ENCODE measurements around the gene SIK2. TPM values are rescaled to one million over a fixed set of nuclear protein-coding genes. Genes with fewer than 3 reads are reported as not detected.
"Not testable (repeated sequence)": the region's sequence is repeated elsewhere in the genome, so short reads cannot be mapped to it uniquely, and the experiment has no call there.

Gene SIK2
- total and polyA plus RNA-seq, 3 experiments from 2014 or later = 0.48 to 10.3 (median 8.8) TPM

GRCh38 chr11:111639226-111639925 lies 37.1 kb downstream of the SIK2 start:
- ChIA-PET POLR2A (no interaction called here), CTCF (no interaction called here)
- Mint-ChIP-seq H3K36me3 (peaks cover 3 to 28% (median 15%) of the 10 kb centered on the region in 3 donors), H3K27ac (no peak overlapping the region), H3K4me1 (peaks cover 16 to 38% (median 24%) of the 10 kb centered on the region in 3 donors), H3K9me3 (no peaks in the 10 kb centered on the region), H3K4me3 (no peak overlapping the region), H3K27me3 (no peaks in the 10 kb centered on the region)
- no peak overlapping the region for H3K27ac ChIP-seq (ENCODE audit: low read depth, low read length)
- peaks cover 4% of the 10 kb centered on the region for H3K4me1 ChIP-seq (ENCODE audit: insufficient read depth, low read length)
- no peak for DNase-seq
- H3K36me3 ChIP-seq (ENCODE audit: insufficient read depth, low read length) = no peaks in the 10 kb centered on the region
- no peaks in the 10 kb centered on the region for H3K9me3 ChIP-seq (ENCODE audit: low read length)
- no peaks in the 10 kb centered on the region for H3K27me3 ChIP-seq (ENCODE audit: insufficient read depth, low read length, poor library complexity, severe bottlenecking)
- H3K4me3 ChIP-seq (ENCODE audit: low read length) = no peak overlapping the region

DNA sequence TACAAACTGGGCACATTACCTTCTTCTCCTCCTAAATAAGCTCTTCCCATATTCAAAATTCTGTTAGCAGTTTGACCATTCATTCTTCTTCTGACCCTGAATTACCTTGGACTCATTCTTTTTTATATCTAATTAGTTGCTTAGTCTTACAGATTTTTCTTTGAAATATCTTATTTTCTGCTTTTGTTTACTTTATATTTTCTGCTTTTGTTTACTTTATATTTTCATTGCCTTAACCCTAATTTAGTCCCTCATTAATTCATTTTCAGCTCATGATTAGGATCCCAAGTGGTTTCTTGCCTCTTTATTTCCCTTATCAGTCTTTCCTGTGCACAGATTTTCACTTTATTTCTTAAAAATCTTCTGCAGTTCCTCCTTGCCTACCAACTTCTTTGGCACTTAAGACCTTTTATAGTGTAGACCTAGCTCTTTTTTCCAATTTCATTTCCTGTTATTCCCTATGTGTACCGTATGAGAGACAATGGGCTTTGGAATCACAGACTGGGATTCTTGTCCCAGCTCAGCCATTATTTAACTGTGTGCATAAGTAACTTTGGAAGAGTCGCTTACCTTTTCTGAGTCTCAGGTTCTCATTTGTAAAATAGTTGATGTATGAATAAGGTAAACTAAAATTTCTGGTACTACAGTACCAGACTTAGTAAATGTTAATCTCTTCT lies 39.2 kb downstream of the SIK2 start:
- Histone ChIP-seq H3K27ac (ENCODE audit: low read depth, low read length) (no peak overlapping the region), H3K36me3 (ENCODE audit: insufficient read depth, low read length) (no peaks in the 10 kb centered on the region), H3K4me3 (ENCODE audit: low read length) (no peak overlapping the region), H3K27me3 (ENCODE audit: insufficient read depth, low read length, poor library complexity, severe bottlenecking) (no peaks in the 10 kb centered on the region), H3K4me1 (ENCODE audit: insufficient read depth, low read length) (no peaks in the 10 kb centered on the region), H3K9me3 (ENCODE audit: low read length) (no peaks in the 10 kb centered on the region)
- ChIA-PET CTCF (no interaction called here), POLR2A (no interaction called here)
- Mint-ChIP-seq H3K4me1 (peaks cover 6 to 21% (median 11%) of the 10 kb centered on the region in 3 donors), H3K27me3 (no peaks in the 10 kb centered on the region), H3K27ac (no peak overlapping the region), H3K9me3 (no peaks in the 10 kb centered on the region), H3K4me3 (no peak overlapping the region), H3K36me3 (peaks cover 3 to 29% (median 14%) of the 10 kb centered on the region in 3 donors)
- no peak for DNase-seq

- CTCF ChIA-PET = no interaction called here
Observed at GRCh38 chr11:111642542-111642941, 40.3 kb downstream of the SIK2 start.

DNA sequence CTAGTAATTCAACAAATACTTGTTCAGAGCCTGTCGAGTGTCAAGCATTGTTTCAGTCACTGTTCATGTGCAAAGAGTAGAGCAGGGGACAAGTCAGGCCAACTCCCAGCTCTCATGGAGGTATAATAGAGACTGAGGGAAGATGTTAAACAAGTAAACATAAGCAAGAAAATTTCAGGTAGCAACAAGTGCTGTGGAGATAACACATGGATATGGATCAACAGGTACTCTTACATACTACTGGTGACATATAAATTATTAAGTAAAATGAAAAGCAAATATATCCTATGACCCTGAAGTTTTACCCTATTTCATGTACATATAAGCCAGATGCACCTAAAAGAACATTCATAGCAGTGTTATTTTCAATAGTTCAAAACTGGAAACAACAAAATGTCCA lies 42.7 kb downstream of the SIK2 start:
- Histone ChIP-seq H3K4me1 (ENCODE audit: insufficient read depth, low read length) (no peaks in the 10 kb centered on the region), H3K9me3 (ENCODE audit: low read length) (no peaks in the 10 kb centered on the region), H3K27me3 (ENCODE audit: insufficient read depth, low read length, poor library complexity, severe bottlenecking) (no peaks in the 10 kb centered on the region), H3K27ac (ENCODE audit: low read depth, low read length) (no peak overlapping the region), H3K36me3 (ENCODE audit: insufficient read depth, low read length) (no peaks in the 10 kb centered on the region), H3K4me3 (ENCODE audit: low read length) (no peak overlapping the region)
- no peak for DNase-seq
- Mint-ChIP-seq H3K4me1 (peaks cover 1 to 5% (median 2%) of the 10 kb centered on the region in 3 donors), H3K36me3 (peaks cover 0 to 23% (median 8%) of the 10 kb centered on the region in 3 donors), H3K27me3 (no peaks in the 10 kb centered on the region), H3K9me3 (no peaks in the 10 kb centered on the region), H3K27ac (no peak overlapping the region), H3K4me3 (no peak overlapping the region)
- ChIA-PET CTCF (no interaction called here), POLR2A (no interaction called here)

More at GRCh38 chr11:111642542-111642941, 40.3 kb downstream of the SIK2 start:
- no peaks in the 10 kb centered on the region for H3K9me3 Mint-ChIP-seq
- Histone ChIP-seq H3K4me1 (ENCODE audit: insufficient read depth, low read length) (no peaks in the 10 kb centered on the region), H3K9me3 (ENCODE audit: low read length) (no peaks in the 10 kb centered on the region), H3K27me3 (ENCODE audit: insufficient read depth, low read length, poor library complexity, severe bottlenecking) (no peaks in the 10 kb centered on the region), H3K36me3 (ENCODE audit: insufficient read depth, low read length) (no peaks in the 10 kb centered on the region), H3K4me3 (ENCODE audit: low read length) (no peak overlapping the region), H3K27ac (ENCODE audit: low read depth, low read length) (no peak overlapping the region)
- no peak for DNase-seq
- H3K27me3 Mint-ChIP-seq = no peaks in the 10 kb centered on the region
- no peak overlapping the region for H3K27ac Mint-ChIP-seq
- POLR2A ChIA-PET = no interaction called here
- no peak overlapping the region for H3K4me3 Mint-ChIP-seq
- H3K36me3 Mint-ChIP-seq = peaks cover 3 to 28% (median 14%) of the 10 kb centered on the region in 3 donors
- peaks cover 5 to 20% (median 11%) of the 10 kb centered on the region in 3 donors for H3K4me1 Mint-ChIP-seq

- H3K9me3 ChIP-seq (ENCODE audit: low read length) = no peaks in the 10 kb centered on the region
- Mint-ChIP-seq H3K9me3 (no peaks in the 10 kb centered on the region), H3K4me1 (peaks cover 0 to 5% (median 1%) of the 10 kb centered on the region in 3 donors), H3K27me3 (no peaks in the 10 kb centered on the region), H3K36me3 (peaks cover 0 to 22% (median 8%) of the 10 kb centered on the region in 3 donors), H3K27ac (peak overlapping the region in 1 of 8 donors; percentile 45), H3K4me3 (no peak overlapping the region)
- H3K4me3 ChIP-seq (ENCODE audit: low read length) = no peak overlapping the region
- no peaks in the 10 kb centered on the region for H3K36me3 ChIP-seq (ENCODE audit: insufficient read depth, low read length)
- no peaks in the 10 kb centered on the region for H3K27me3 ChIP-seq (ENCODE audit: insufficient read depth, low read length, poor library complexity, severe bottlenecking)
- H3K4me1 ChIP-seq (ENCODE audit: insufficient read depth, low read length) = no peaks in the 10 kb centered on the region
- DNase-seq = no peak
- POLR2A ChIA-PET = no interaction called here
- CTCF ChIA-PET = no interaction called here
- H3K27ac ChIP-seq (ENCODE audit: low read depth, low read length) = no peak overlapping the region
Observed at GRCh38 chr11:111645657-111646316, 43.5 kb downstream of the SIK2 start.

- H3K4me1 ChIP-seq (ENCODE audit: insufficient read depth, low read length); H3K9me3 Mint-ChIP-seq; H3K36me3 ChIP-seq (ENCODE audit: insufficient read depth, low read length); H3K4me1 Mint-ChIP-seq; H3K27me3 Mint-ChIP-seq; POLR2A ChIA-PET; H3K4me3 ChIP-seq (ENCODE audit: low read length); H3K27me3 ChIP-seq (ENCODE audit: insufficient read depth, low read length, poor library complexity, severe bottlenecking); H3K27ac ChIP-seq (ENCODE audit: low read depth, low read length); DNase-seq; H3K4me3 Mint-ChIP-seq; CTCF ChIA-PET; H3K9me3 ChIP-seq (ENCODE audit: low read length): not testable (repeated sequence)
- H3K36me3 Mint-ChIP-seq = peaks cover 0 to 15% (median 4%) of the 10 kb centered on the region in 3 donors
- peak overlapping the region in 1 of 8 donors; percentile 50 for H3K27ac Mint-ChIP-seq
Observed at GRCh38 chr11:111651336-111651735, 49.1 kb downstream of the SIK2 start.

- no peak overlapping the region for H3K4me3 Mint-ChIP-seq
Observed at GRCh38 chr11:111652184-111652583, 49.9 kb downstream of the SIK2 start.

DNA sequence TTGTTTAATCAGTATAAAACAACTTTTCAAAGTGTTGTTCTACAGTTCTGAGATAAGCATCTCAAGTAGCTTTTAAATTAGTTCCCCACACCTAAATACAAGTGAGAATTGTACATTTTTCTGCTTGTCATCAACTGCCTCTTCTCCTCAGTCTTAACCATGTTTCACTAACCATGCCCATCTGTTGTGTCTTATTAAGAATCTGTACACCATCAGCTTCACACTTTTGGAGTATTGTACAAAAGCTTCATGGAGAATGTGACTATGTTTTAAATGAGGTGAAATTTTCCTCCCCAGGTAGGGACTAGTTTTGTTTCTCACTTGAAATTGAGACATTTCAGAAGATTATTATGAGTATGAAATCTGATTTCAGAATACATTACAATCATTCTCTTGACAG lies 52.4 kb downstream of the SIK2 start:
- H3K4me3 Mint-ChIP-seq = no peak overlapping the region
- no peaks in the 10 kb centered on the region for H3K9me3 Mint-ChIP-seq
- peaks cover 0 to 3% (median 0%) of the 10 kb centered on the region in 3 donors for H3K4me1 Mint-ChIP-seq
- POLR2A ChIA-PET = no interaction called here
- H3K27me3 Mint-ChIP-seq = no peaks in the 10 kb centered on the region
- CTCF ChIA-PET = no interaction called here
- Histone ChIP-seq H3K4me1 (ENCODE audit: insufficient read depth, low read length) (no peaks in the 10 kb centered on the region), H3K27ac (ENCODE audit: low read depth, low read length) (no peak overlapping the region), H3K27me3 (ENCODE audit: insufficient read depth, low read length, poor library complexity, severe bottlenecking) (no peaks in the 10 kb centered on the region), H3K9me3 (ENCODE audit: low read length) (no peaks in the 10 kb centered on the region), H3K36me3 (ENCODE audit: insufficient read depth, low read length) (no peaks in the 10 kb centered on the region), H3K4me3 (ENCODE audit: low read length) (no peak overlapping the region)
- no peak overlapping the region for H3K27ac Mint-ChIP-seq
- no peak for DNase-seq
- peaks cover 2 to 11% (median 4%) of the 10 kb centered on the region in 3 donors for H3K36me3 Mint-ChIP-seq

More at GRCh38 chr11:111652184-111652583, 49.9 kb downstream of the SIK2 start:
- no peaks in the 10 kb centered on the region for H3K27me3 ChIP-seq (ENCODE audit: insufficient read depth, low read length, poor library complexity, severe bottlenecking)
- no peak for DNase-seq
- no peak overlapping the region for H3K4me3 ChIP-seq (ENCODE audit: low read length)
- ChIA-PET CTCF (no interaction called here), POLR2A (no interaction called here)
- Mint-ChIP-seq H3K27me3 (no peaks in the 10 kb centered on the region), H3K4me1 (no peaks in the 10 kb centered on the region), H3K9me3 (no peaks in the 10 kb centered on the region), H3K36me3 (peaks cover 0 to 15% (median 4%) of the 10 kb centered on the region in 3 donors), H3K27ac (no peak overlapping the region)
- H3K36me3 ChIP-seq (ENCODE audit: insufficient read depth, low read length) = no peaks in the 10 kb centered on the region
- no peaks in the 10 kb centered on the region for H3K4me1 ChIP-seq (ENCODE audit: insufficient read depth, low read length)
- H3K9me3 ChIP-seq (ENCODE audit: low read length) = no peaks in the 10 kb centered on the region
- no peak overlapping the region for H3K27ac ChIP-seq (ENCODE audit: low read depth, low read length)
